Testis (tissue), 3 donors: ENCODE data around the gene CBR3. TPM values are rescaled to one million over a fixed set of nuclear protein-coding genes. Genes with fewer than 3 reads are reported as not detected.
"Not testable (repeated sequence)": the region's sequence is repeated elsewhere in the genome, so short reads cannot be mapped to it uniquely, and the experiment has no call there.

Experiments used
- DNase-seq: peaks from one replicate; pipeline ENCODE4 v3.0.0-alpha.2; 2019
- H3K27ac ChIP-seq, 2 donors: fragments of 200-600 bp; sonication (generic); one replicate each; pipeline ENCODE4 v1.5.1; 2019
- H3K27me3 ChIP-seq: fragments of 200-600 bp; sonication (generic); one replicate; pipeline ENCODE4 v1.5.1; 2019
- H3K36me3 ChIP-seq: fragments of 200-600 bp; sonication (generic); one replicate; pipeline ENCODE4 v1.5.1; 2017; ENCODE audit warnings: low read depth; ENCODE audit errors: missing control alignments
- H3K4me1 ChIP-seq: fragments of 200-600 bp; sonication (generic); one replicate; pipeline ENCODE4 v1.5.1; 2019
- H3K4me3 ChIP-seq, 2 donors: fragments of 200-600 bp; sonication (generic); one replicate each; pipeline ENCODE4 v1.5.1; 2017 to 2019
- H3K9me3 ChIP-seq: fragments of 200-600 bp; sonication (generic); one replicate; pipeline ENCODE4 v1.5.1; 2017
- POLR2A ChIP-seq: fragments of 450-650 bp; IDR thresholded peaks from one replicate; pipeline ENCODE4 v1.6.1; 2017; ENCODE audit warnings: antibody characterized with exemption, mild to moderate bottlenecking, moderate library complexity
- WGBS, 2 donors: methylation state at CpG; one replicate each; pipeline ENCODE4 v1.1.5; 2018; 5-methylcytosine and 5-hydroxymethylcytosine counted together
- intact Hi-C: fragments of 100-400 bp; cut with DNase I; formaldehyde crosslinking; loops from one replicate; pipeline ENCODE4 v1.15.1; 2023; ENCODE audit warnings: low total_unique reads
- polyA plus RNA-seq: library from polyadenylated mRNA; stranded (reverse); fragments of 350-450 nt; fragmentation: Illumina TruSeq; extraction: RNeasy Lipid Tissue Mini Kit (QIAGEN cat#74804); gene quantifications from one replicate; pipeline ENCODE4 v1.2.3, GENCODE V29; 2014; ENCODE audit warnings: low read depth, low replicate concordance; ENCODE audit not compliant: insufficient read depth
- total RNA-seq, 2 donors: library from RNA; depleted of rRNA; stranded (reverse); fragments of >200 nt; gene quantifications; one replicate each; pipeline ENCODE4 v1.2.3, GENCODE V29; 2016
- TF ChIP-seq, protein P1 (sequence below), 3 experiments: fragments of 450-650 bp in 2 of 3; fragments of 200-600 bp in 1 of 3; sonication (generic) in 1 of 3; IDR thresholded peaks; one replicate each; pipeline ENCODE4 v1.5.1; 2016 to 2019; ENCODE audit warnings: antibody characterized with exemption in 3 of 3, mild to moderate bottlenecking in 2 of 3, moderate library complexity in 1 of 3

The CBR3 gene
- total and polyA plus RNA-seq, 3 donors from 2014 or later = 2.8 to 10.7 (median 6.9) TPM

DNA sequence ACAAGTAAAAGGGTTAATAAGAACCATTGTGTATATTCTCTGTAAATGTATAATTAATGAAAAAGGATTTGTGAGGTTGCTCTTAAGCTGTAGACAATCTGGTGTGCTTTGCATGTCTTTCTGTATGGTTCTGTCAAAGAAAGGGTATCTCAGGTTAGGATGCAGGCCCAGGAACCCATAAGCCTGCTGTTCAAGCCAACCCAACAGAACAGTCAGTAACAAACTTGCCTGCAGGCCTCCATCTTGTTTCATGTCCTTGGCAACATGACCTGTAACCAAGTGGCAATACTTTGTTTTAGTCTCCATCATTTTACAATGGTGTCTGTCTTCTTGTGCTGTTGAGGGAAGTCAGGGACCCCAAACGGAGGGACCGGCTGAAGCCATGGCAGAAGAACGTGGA lies 35.9 kb upstream of the CBR3 start:
- TF ChIP-seq, protein P1, sequence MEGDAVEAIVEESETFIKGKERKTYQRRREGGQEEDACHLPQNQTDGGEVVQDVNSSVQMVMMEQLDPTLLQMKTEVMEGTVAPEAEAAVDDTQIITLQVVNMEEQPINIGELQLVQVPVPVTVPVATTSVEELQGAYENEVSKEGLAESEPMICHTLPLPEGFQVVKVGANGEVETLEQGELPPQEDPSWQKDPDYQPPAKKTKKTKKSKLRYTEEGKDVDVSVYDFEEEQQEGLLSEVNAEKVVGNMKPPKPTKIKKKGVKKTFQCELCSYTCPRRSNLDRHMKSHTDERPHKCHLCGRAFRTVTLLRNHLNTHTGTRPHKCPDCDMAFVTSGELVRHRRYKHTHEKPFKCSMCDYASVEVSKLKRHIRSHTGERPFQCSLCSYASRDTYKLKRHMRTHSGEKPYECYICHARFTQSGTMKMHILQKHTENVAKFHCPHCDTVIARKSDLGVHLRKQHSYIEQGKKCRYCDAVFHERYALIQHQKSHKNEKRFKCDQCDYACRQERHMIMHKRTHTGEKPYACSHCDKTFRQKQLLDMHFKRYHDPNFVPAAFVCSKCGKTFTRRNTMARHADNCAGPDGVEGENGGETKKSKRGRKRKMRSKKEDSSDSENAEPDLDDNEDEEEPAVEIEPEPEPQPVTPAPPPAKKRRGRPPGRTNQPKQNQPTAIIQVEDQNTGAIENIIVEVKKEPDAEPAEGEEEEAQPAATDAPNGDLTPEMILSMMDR (IDR thresholded peaks at IDR 0.05) = no peak
- no peak for TF ChIP-seq POLR2A
- Histone ChIP-seq H3K36me3 (no peaks in the 10 kb centered on the region), H3K9me3 (no peaks in the 10 kb centered on the region), H3K27ac (no peak overlapping the region), H3K4me3 (no peak overlapping the region), H3K4me1 (no peaks in the 10 kb centered on the region), H3K27me3 (no peaks in the 10 kb centered on the region)
- intact Hi-C loops = no loop called here
- WGBS, 2 donors = 97 to 98% methylated on average over 3 of the region's 3 CpGs
- DNase-seq = no peak

DNA sequence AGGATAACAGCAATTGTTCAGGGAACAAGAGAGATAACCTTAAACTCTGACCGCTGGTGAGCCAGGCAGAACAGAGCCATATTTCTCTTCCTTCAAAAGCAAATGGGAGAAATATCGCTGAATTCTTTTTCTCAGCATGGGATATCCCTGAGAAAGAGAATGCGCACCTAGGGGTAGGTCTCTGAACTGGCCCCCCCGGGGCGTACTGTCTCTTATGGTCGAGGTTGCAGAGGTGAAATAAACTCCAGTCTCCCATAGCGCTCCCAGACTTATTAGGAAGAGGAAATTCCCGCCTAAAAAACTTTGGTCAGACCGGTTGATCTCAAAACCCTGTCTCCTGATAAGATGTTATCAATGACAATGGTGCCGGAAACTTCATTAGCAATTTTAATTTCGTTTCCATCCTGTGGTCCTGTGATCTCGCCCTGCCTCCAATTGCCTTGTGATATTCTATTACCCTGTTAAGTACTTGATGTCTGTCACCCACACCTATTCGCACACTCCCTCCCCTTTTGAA lies 35.1 kb upstream of the CBR3 start:
- H3K4me1 ChIP-seq, H3K36me3 ChIP-seq, H3K27ac ChIP-seq, H3K9me3 ChIP-seq, DNase-seq, intact Hi-C loops, H3K4me3 ChIP-seq, H3K27me3 ChIP-seq: not testable (repeated sequence)
- WGBS, 2 donors = 70 to 79% methylated on average over 13 of the region's 13 CpGs

DNA sequence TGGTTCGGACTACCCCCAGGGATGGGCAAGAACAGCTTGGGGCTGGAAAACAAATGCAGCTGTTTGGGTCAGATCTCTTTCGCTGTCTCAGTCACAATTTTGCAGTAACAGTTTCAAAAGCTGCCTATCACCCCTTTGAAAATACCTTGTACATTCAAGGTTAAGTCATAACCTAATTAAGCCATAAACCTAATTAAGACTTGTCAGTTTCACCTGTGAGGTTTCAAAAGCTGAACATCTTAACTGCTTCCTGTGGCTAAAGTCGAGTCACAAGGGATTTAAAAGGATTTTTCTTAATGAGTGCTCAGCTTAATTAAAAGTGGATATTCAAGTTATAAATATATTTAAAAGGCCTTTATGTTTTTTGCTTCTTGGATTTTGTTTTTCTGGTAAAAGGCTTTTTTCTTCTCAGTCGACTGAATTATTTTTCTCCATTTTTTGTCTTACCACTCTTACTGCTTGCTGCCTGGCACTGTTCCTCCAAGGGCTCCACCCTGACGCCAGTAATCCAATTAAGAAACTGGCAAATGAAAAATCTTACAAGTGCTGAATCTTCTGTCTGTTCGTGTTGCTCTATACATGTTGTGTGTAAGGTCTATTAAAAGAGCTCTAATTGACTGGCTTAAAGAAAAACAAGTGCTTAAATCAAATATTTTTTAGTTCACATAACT lies 33.8 kb upstream of the CBR3 start:
- Histone ChIP-seq H3K27me3 (no peaks in the 10 kb centered on the region), H3K4me1 (no peaks in the 10 kb centered on the region), H3K9me3 (no peaks in the 10 kb centered on the region), H3K4me3 (no peak overlapping the region), H3K36me3 (no peaks in the 10 kb centered on the region), H3K27ac (no peak overlapping the region)
- WGBS, 2 donors = 79 to 82% methylated on average over 6 of the region's 6 CpGs
- DNase-seq = no peak
- TF ChIP-seq, protein P1 (IDR thresholded peaks at IDR 0.05) = no peak
- intact Hi-C loops = no loop called here

DNA sequence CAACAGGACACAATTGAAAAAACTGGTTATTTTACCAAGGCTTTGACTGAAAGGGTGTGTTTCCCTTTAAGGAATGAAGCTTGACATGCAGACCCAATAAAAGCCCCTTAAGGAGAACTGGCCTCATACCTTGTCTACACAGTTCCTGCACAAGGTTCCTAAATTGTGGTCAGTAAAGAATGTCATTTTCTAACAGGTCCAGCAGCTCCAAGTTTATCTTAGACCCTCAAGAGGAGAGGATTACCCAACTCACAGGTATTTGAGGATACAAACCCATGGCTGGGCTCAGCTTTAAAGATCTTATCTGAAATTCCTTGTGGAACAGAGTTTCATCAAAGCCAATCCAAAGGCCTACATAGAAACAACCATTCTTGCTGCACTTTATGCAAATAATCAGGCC lies 31.4 kb upstream of the CBR3 start:
- Histone ChIP-seq H3K4me1 (no peaks in the 10 kb centered on the region), H3K9me3 (no peaks in the 10 kb centered on the region), H3K4me3 (no peak overlapping the region), H3K27ac (no peak overlapping the region), H3K27me3 (no peaks in the 10 kb centered on the region), H3K36me3 (no peaks in the 10 kb centered on the region)
- intact Hi-C loops = no loop called here
- TF ChIP-seq, protein P1 (IDR thresholded peaks at IDR 0.05) = no peak
- no peak for TF ChIP-seq POLR2A
- DNase-seq = no peak

DNA sequence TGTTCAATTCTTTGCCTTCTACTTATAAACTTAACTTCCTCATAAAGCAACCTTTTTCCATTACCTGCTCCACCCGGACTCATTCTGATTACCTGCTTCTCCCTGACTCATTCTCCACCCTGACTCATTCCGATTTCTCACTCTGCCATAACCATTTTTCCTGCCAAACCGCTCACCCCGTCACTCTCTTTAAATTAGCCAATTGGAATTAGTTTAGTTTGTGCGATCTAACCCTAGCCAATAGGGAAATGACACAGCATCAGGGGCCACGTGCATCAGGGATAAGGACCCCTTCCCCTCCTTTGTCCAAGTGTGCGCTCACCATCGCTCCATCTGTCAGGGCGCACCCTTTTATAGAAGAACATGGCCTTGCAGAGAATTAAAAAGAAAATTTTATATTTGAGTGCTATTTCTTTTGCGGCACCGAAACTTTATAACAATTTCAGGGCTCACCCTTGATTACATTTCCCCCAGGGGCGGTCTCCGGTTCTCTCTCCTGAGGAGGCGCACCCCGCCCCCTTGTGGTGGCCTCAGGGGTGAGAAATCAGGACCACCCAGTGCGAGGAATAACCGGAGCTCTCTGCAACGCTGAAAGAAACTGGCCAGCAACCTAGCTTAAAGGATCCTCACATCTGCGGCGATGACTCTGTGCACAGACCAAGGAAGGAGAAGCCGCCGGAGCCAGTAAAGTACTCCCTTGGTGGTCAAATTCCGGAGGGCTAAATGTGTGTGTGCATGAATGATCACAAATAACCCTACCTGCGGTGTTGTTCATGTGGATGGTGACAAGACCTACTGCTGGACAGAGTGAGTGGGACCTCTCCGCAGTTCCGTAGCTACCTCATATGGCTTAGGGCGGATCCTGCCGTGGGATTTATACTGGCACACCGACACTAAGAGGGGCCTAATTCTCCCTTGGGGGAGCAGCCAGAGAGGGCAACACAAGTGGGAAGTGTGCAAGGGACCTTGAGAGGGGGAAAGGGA lies 30.3 kb upstream of the CBR3 start:
- H3K4me1 ChIP-seq = no peaks in the 10 kb centered on the region
- peak overlapping the region; percentile 29 to 35 for H3K4me3 ChIP-seq
- no peak overlapping the region for H3K27ac ChIP-seq
- H3K27me3 ChIP-seq = no peaks in the 10 kb centered on the region
- DNase-seq = peak; percentile 75
- H3K9me3 ChIP-seq = no peaks in the 10 kb centered on the region
- WGBS, 2 donors = 20 to 30% methylated on average over 25 to 29 of the region's 29 CpGs
- no peak for TF ChIP-seq POLR2A
- TF ChIP-seq, protein P1 (IDR thresholded peaks at IDR 0.05) = peak; percentile 38 to 59 (median 55)
- no peaks in the 10 kb centered on the region for H3K36me3 ChIP-seq
- intact Hi-C loops = no loop called here
